NCI-H2196 (cell line): ENCODE data around the gene RAB6A.
"Not testable (repeated sequence)": the region's sequence is repeated elsewhere in the genome, so short reads cannot be mapped to it uniquely, and the experiment has no call there.

Experiments used
- DNase-seq: peaks from one replicate; lab custom pipeline; 2025; ENCODE audit not compliant: unreplicated experiment; lab: John Stamatoyannopoulos, UW

Gene RAB6A

DNA sequence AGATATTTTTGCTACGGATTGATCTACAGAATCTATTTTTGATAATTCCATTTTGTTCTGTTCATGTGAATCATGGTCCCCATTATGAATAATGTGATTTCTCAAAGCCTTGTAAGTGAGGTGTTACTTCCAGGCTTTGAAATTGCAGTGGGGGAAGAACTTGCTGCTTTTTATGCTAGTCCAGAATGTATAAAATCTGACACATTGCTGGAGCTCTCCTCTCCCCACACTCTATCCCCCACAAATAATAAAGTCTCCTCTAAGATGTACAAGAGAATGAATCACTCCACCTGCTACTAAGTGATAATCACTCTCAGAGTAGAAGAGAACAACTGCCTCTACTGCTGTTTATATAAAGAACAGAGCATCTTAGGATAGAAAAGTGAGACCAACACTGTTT lies 5.9 kb upstream of the RAB6A start:
- DNase-seq = no peak

DNA sequence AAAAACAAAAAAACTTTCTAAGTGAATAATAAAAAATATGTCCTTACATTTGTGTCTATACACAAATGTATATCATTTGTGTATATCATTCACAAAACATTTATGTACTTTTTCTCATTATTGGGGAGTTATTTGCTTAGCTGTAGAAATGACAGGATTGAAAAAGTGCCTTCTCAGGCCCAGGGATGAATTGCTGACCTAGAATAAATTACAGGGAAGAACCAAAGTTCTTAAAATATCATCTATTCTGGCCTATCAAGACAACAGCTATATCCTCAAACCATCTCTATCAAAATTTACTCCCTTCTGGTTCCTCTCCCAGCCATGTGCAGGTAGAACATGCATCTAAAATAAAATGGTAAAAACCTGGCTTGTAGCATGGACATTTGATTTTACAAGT lies 1.9 kb upstream of the RAB6A start:
- no peak for DNase-seq

DNA sequence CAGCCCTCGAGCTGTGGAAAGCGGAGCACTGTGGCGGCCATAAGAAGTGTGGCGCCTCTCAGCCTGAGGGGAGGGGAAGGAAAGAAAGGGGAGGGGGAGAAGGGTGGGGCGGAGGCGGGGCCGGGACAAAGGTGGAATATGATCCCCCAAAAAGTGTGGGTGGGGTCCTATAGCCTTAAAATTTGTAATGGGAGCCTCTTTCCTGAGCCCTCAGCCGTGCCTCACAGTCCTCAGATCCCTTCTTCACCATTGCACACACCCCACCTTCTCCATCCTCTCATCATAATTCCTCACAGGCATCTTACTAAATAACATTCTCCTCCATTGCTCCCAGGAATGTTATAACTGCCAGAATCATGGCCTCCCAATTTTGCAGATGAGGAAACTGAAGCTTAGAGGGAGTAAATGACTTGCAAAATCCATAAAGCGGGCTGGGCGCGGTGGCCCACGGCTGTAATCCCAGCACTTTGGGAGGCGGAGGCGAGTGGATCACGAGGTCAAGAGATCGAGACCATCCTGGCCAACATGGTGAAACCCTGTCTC lies 600 bp upstream of the RAB6A start:
- DNase-seq = no peak

DNA sequence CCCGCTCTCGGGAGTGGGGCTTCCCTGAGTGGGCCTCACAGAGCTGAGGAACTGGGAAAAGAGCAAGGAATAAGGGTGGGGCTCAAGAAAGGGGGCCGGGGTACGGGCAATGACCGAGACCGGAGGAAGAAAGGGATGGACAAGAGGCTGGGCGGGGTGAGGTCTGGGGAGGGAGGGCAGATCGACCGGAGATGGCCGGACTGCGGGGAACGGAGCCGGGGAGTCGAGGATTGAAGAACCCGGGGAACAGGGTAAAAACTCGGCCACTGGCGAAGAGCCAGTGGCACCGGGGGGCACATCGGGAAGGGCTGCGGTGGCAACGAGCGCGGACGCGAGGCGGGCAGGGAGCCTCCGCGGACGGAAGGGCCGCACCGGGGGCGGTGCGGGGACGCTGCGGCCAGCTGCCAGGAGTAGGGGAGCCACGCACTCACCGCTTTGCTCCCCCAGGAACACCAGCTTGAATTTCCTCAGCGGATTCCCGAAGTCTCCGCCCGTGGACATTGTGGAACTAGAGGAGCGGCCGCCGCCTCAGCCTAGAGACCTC lies 667 bp downstream of the RAB6A start:
- DNase-seq = no peak

DNA sequence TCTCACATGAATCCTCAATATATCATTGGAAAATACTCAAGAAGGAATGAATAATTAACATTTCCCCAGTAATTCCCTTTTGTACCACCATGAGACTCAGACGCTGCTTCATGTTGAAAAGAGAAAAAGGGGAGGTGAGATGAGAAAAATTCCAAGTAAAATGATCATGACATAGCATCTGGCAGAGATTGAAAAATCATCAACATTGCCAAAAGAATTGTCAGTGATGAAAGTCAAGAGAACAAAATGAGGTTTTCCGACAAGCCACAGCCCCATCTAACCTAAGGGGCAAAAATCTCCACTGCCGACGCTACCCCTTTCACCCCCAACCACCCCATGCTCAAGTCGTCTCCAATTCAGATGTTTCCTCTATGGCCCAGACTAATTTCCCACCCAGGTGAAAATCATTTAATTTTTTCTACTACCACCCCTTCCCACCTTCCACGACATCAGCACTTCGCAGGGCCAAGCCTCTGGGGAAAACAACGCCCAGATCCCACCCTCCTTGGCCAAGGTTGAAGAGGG lies 1.2 kb downstream of the RAB6A start:
- no peak for DNase-seq

DNA sequence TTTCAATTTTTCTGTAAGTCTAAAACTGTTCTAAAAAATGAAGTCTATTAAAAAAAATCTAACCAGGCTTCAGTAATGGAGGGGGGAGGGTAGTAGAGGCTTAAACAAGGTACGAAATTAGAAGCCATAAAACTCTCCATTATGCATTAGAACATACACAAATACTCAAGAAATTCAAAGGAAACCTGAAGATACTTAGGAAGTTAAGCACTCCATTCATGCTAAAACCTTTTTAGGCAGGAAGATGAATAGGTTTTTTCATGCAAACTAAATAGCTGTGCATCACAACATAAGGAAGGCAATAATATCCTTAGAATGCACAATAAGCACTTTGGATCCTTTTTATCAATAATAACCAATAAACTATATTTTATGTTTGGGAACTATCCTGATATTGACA lies 2.4 kb downstream of the RAB6A start:
- DNase-seq = no peak

DNA sequence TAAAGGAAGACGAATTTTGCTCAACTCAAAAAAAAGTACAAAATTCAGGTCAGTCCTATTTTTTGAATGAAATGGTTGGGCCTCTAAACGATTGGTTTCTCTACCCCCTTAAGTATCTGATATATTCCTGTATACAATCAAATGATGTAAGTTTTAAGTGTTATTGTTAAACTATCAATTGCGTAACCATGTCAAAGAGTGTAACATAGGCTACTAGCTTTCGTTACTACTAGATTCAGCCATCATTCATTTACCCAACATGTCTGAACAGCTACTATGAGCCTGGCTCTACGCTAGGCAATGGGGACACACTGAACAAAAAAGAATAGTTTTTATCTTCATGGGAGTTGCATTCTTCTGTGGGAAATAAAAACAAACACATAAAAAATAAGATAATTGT lies 3.3 kb downstream of the RAB6A start:
- no peak for DNase-seq

DNA sequence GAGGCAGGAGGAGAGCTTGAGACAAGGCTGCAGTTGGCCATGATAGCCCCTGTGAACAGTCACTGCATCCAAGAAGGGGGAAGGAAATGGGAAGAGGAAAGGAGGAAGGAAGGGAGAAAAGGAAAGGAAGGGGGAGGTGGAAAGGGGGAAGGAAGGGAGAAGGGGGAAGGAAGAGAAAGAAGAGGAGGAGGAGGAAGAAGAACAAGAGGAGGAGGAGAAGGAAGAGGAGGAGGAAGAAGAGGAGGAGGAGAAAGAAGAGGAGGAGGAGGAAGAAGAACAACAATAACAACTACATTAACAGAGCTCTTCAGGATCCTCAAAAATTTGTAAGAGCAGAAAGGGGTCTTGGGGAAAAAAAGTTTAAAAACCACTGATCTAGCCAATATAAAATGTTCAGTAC lies 5.2 kb downstream of the RAB6A start:
- no peak for DNase-seq

DNA sequence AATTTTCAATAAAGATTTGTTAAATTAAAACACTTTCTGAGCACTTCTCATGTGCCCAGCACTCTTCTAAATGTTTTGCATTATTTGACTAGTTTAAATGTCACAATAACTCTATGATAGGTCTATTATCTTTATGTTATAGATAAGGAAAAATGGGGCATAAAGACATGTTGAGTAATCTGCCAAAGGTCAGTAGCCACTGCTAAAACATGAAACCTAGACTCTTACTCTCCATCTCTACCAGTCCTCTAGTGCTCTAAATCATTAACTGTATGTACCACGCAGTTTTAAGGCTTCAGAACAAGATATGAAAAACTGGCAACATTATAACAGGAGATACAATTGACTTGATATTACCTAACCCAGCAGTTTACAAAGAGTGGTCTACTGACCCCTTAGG lies 6.9 kb downstream of the RAB6A start:
- DNase-seq = no peak

DNA sequence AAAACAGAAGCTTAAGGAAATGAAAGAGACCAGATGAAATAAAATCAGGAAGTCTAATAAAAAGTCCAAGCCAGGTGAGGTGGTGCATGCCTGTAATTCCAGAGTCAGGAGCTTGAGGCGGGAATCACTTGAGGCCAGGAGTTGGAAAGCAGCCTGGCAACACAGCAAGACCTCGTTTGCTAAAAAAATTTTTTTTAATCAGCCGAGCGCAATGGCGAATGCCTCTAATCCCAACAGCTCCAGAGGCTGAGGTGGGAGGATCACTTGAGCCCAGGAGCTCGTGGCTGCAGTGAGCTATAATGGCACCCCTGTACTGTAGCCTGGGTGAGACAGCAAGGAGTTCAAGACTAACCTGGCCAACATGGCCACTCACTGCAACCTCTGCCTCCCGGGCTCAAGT lies 8.0 kb downstream of the RAB6A start:
- no peak for DNase-seq

DNA sequence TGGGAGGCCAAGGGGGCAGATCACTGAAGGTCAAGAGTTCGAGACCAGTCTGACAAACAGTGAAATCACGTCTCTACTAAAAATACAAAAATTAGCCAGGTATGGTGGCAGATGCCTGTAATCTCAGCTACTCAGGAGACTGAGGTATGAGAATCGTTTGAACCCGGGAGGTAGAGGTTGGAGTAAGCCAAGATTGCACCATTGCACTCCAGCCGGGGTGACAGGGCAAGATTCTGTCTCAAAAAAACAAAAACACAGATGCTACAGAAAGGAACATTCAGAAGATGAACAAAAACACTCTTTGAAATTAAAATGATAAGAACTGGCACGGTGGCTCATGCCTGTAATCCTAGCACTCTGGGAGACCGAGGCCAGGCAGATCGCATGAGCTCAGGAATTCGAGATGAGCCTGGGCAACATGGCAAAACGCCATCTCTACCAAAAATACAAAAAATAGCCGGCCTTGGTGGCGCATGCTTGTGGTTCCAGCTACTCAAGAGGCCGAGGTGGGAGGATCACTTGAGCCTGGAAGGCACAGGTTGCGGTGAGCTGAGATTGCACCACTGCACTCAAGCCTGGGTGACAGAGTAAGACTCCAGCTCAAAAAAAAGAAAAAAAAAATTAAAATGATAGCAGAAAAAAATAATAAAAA lies 8.5 kb downstream of the RAB6A start:
- no peak for DNase-seq

DNA sequence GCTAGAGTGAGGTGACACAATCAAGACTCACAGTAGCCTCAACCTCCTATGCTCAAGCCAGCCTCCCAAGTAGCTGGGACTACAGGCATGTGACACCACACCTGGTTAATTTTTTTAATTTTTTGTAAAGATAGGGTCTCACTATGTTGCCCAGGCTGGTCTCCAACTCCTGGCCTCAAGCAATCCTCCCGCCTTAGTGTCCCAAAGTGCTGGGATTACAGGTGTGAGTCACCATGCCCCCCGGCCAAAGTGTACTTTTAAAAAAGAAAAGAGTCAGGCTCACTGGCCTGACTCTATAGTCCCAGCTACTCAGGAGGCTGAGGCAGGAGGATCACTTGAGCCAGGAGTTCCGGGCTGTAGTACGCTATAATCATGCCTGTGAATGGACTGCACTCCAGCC lies 10.0 kb downstream of the RAB6A start:
- not testable (repeated sequence) for DNase-seq

DNA sequence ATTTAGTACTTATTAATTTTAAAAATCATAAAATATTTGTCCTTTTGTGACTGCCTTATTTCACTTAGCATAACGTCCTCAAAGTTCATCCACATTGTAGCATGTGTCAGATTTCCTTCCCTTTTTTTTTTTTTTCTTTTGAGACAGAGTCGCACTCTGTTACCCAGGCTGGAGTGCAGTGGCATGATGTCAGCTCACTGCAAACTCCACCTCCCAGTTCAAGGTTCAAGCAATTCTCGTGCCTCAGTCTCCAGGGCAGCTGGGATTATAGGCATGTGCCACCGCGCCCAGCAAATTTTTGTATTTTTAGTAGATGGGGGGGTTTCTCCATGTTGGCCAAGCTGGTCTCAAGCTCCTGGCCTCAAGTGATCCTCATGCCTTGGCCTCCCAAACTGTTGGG lies 10.6 kb downstream of the RAB6A start:
- DNase-seq = no peak

DNA sequence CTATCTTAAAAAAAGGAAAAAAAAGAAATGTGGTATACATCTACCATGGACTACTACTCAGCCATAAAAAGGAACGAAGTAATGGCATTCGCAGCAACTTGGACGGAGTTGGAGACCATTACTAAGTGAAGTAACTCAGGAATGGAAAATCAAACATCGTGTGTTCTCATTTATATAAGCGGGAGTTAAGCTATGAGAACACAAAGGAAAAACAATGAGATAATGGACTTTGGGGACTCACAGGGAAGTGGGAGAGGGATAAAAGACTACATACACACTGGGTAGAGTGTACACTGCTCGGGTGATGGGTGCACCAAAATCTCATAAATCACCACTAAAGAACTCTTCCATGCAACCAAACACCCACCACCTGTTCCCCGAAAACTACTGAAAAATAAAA lies 11.8 kb downstream of the RAB6A start:
- no peak for DNase-seq

DNA sequence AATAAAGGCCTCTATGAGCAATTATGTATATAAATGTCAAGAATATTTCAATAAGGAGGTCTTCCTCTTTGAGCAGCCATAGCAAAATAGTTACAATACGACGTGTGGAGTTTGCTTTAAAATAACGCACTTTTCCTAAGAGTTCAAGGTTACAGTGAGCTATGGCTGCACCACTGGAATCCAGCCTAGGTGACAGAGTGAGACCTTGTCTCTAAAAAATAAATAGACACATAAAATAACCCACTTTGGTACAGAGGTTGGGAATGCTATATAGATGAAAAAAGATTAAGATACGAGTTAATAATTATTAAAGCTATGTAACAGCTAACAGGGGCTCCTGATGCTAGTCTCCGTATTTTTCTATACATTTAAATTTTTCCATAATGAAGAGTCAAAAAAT lies 12.6 kb downstream of the RAB6A start:
- DNase-seq = no peak

DNA sequence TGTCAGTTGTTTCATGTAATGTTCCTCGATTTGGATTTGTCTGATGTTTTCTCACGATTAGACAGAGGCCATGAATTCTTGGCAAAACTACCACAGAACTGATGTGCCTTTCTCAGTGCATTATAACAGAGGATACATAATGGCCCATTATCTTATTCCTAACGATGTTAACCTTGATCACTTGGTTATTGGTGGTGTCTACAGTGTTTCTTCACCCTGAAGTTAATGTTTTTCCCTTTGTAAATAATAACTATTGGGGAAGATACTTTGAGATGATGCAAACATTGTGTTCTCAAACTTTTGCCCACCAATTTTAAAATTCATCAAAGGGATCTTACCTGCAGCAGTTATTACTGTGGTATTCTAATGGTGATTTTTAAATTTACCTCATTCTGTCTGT lies 13.1 kb downstream of the RAB6A start:
- DNase-seq = no peak

DNA sequence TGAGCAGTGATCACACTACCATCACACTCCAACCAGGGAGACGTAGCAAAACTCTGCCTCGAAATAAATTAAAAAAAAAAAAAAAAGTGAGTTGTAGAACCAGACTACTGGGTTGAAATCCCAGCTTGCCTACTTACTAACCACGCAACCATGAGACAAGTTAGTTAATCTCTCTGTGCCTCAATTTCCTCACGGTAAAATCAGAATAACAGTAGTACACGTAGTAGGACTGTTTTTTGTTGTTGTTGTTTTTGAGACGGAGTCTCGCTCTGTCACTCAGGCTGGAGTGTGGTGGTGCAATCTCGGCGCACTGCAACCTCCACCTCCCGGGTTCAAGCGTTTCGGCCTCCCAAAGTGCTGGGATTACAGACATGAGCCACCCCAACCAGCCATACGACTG lies 14.2 kb downstream of the RAB6A start:
- no peak for DNase-seq

DNA sequence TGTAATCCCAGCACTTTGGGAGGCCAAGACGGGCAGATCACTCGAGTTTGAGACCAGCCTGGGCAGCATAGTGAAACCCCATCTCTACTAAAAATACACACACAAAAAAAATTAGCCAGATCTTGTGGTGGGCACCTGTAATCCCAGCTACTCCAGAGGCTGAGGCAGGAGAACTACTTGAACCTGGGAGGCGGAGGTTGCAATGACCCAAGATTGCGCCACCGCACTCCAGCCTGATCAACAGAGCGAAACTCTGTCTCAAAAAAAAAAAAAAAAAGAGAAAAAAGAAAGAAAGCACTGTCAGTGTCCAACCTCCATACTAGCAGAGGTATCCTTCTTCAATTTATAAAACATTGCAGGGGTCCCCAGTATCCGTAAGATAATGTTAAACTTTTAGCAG lies 17.8 kb downstream of the RAB6A start:
- DNase-seq = no peak

DNA sequence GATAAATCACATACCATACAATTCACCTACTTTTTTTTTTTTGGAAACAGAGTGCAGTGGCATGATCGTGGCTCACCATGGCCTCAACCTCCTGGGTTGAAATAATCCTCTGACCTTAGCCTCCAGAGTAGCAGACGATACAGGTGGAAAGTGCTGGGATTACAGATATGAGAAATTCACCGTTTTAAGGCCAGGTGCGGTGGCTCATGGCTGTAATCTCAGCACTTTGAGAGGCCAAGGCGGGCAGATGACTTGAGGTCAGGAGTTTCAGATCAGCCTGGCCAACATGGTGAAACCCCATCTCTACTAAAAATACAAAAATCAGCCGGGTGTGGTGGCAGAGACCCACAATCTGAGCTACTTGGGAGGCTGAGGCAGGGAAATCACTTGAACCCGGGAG lies 24.9 kb downstream of the RAB6A start:
- DNase-seq = not testable (repeated sequence)

DNA sequence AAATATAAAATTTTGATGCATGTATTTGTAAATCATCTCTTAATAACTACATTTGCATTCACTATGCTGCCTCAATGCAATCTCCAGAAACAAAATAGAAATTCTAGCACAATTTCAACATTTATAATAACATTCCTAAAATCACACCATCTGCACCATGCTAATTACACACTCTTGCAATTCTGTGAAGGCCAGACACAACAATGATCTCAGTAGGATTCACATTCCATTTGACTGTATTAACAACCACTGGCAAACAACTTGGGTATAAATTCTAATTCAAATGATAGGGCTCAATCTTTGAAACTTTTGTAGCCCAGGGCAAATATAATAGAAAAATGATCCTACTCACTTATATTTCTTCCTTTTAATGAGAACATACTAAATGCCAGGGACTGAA lies 25.9 kb downstream of the RAB6A start:
- DNase-seq = no peak

DNA sequence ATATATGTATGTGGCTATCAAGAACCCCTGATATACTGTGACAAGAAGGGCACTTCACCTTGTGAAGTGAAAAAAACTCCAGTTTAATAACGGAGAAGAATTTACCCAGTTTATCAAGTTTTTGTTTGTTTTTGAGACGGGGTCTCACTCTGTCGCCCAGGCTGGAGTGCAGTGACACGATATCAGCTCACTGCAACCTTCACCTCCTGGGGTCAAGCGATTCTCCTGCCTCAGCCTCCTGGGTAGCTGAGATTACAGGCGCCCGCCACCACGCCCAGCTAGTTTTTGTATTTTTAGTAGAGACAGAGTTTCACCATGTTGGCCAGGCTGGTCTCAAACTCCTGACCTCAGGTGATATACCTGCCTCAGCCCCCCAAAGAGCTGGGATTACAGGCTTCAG lies 26.9 kb downstream of the RAB6A start:
- DNase-seq = not testable (repeated sequence)

DNA sequence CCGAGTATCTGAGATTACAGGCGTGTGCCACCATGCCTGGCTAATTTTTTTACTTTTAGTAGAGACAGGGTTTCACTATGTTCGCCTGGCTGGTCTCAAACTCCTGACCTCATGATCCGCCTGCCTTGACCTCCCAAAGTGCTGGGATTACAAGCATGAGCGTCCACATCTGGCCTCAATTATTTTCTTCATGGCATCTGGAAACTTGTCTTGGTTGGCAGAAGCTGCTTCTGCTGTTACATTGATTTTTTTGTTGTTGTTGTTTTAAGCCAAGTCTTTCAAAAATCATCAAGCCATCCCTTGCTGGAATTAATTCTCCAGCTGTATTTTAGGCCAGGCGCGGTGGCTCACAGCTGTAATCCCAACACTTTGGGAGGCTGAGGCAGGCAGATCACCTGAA lies 27.9 kb downstream of the RAB6A start:
- not testable (repeated sequence) for DNase-seq
